ENCODE data around the gene CHRM2. TPM values are rescaled to one million over a fixed set of nuclear protein-coding genes. Genes with fewer than 3 reads are reported as not detected.
A peak's percentile ranks its signal among the peaks of the same experiment; 100 is the strongest.
"Not testable (repeated sequence)": the region's sequence is repeated elsewhere in the genome, so short reads cannot be mapped to it uniquely, and the experiment has no call there.

CHRM2 gene
- total RNA-seq: not detected

DNA sequence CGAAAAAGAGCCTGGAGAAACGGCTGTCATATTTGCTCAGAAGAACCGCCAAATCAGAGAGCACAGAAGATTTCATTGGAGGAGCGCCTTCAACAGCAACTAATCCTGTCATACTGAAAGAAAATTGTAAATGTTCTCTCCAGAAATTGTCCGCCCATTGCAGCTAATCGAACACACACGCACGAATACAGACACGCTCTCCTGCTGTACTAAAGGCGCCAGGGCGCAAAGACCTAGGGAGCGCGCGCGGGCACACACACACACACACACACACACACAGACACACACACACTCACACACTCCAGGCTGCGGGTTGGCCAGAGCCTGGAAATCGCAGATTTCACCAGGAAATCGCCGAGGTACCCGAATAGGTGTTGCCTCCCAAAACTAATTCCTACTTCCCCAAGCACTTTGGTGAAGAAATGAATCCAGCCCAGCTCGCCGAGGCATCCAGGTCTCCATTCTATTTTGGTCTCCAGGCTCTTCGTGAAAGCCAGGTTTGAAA lies at the start of gene CHRM2:
TSS of gene CHRM2 (plus strand) at position 157 of the 505 bp plus-strand sequence. CDS start 146,214 bp downstream, outside the sequence.
- TF ChIP-seq CTCF (IDR thresholded peaks at IDR 0.05) (no peak), POLR2AphosphoS5 (IDR thresholded peaks at IDR 0.05) (no peak), POLR2A (IDR thresholded peaks at IDR 0.05) (no peak)
- peaks cover 0 to 44% of the 10 kb centered on the region in 2 donors for H3K27me3 ChIP-seq
- H3K4me3 ChIP-seq: peak within 1 kb of the TSS in 2 of 3 donors; percentile 16 to 56
- no peak within 1 kb of the TSS for H3K27ac ChIP-seq
- H3K4me1 ChIP-seq: peaks cover 0 to 13% of the 10 kb centered on the region in 2 donors
- H3K9me3 ChIP-seq: no peaks in the 10 kb centered on the region
- intact Hi-C loops (cut with DNase I; ENCODE audit: low total_unique reads): no loop called here
- no peaks in the 10 kb centered on the region for H3K36me3 ChIP-seq
- no peak for DNase-seq (ENCODE audit: low spot score in 2 of 2)

GRCh38 chr7:136831398-136831797 lies 37.1 kb upstream of the CHRM2 start:
- H3K4me1 ChIP-seq; H3K27ac ChIP-seq; H3K27me3 ChIP-seq; intact Hi-C loops (cut with DNase I; ENCODE audit: low total_unique reads); DNase-seq (ENCODE audit: low spot score in 2 of 2); H3K36me3 ChIP-seq; H3K9me3 ChIP-seq; H3K4me3 ChIP-seq: not testable (repeated sequence)

DNA sequence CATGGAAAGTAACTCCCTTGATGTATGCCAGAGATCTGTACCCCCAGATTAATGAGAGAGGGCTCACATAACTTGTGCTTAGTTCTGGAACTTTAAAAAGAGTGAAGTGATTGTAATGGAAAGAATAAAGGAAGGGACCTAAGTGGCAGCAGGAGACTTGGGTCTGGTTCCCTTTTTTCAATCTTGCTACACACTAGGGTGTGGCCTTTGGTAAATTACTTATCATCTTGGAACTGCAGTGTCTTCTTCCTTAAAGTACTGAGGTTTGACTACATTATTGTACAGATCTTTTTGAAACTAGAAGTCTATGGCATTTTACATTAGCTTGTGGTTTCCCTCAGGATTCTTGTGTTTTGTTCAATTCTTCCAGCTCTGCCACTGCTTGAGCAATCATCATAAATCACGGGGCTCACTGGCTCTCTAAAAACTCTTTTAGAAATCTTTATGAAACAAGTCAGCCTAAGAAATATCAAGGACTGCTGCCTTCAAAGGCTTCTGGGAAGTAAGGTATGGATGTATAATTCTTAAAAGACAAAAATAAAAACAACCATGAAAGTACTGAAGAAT lies 22.5 kb upstream of the CHRM2 start:
- no peak overlapping the region for H3K4me3 ChIP-seq
- H3K9me3 ChIP-seq: no peaks in the 10 kb centered on the region
- peaks cover 8% of the 10 kb centered on the region for H3K36me3 ChIP-seq
- intact Hi-C loops (cut with DNase I; ENCODE audit: low total_unique reads): no loop called here
- no peak overlapping the region for H3K27ac ChIP-seq
- no peaks in the 10 kb centered on the region for H3K4me1 ChIP-seq
- no peak for DNase-seq (ENCODE audit: low spot score in 2 of 2)
- no peaks in the 10 kb centered on the region for H3K27me3 ChIP-seq
- no peak for TF ChIP-seq POLR2A (IDR thresholded peaks at IDR 0.05)

GRCh38 chr7:136847858-136848257 lies 20.6 kb upstream of the CHRM2 start:
- Histone ChIP-seq H3K4me1 (no peaks in the 10 kb centered on the region), H3K27me3 (no peaks in the 10 kb centered on the region), H3K36me3 (peaks cover 4% of the 10 kb centered on the region), H3K27ac (no peak overlapping the region), H3K4me3 (no peak overlapping the region), H3K9me3 (no peaks in the 10 kb centered on the region)
- intact Hi-C loops (cut with DNase I; ENCODE audit: low total_unique reads): no loop called here
- no peak for TF ChIP-seq POLR2A (IDR thresholded peaks at IDR 0.05)
- TF ChIP-seq CTCF (IDR thresholded peaks at IDR 0.05): no peak
- no peak for TF ChIP-seq POLR2AphosphoS5 (IDR thresholded peaks at IDR 0.05)
- DNase-seq (ENCODE audit: low spot score in 2 of 2): no peak

GRCh38 chr7:136853654-136854053 lies 14.8 kb upstream of the CHRM2 start:
- Histone ChIP-seq H3K36me3 (no peaks in the 10 kb centered on the region), H3K4me3 (no peak overlapping the region), H3K4me1 (no peaks in the 10 kb centered on the region), H3K27ac (no peak overlapping the region), H3K27me3 (no peaks in the 10 kb centered on the region), H3K9me3 (no peaks in the 10 kb centered on the region)
- intact Hi-C loops (cut with DNase I; ENCODE audit: low total_unique reads): no loop called here
- DNase-seq (ENCODE audit: low spot score in 2 of 2): no peak
- TF ChIP-seq POLR2A (IDR thresholded peaks at IDR 0.05) (no peak), CTCF (IDR thresholded peaks at IDR 0.05) (no peak), POLR2AphosphoS5 (IDR thresholded peaks at IDR 0.05) (no peak)

DNA sequence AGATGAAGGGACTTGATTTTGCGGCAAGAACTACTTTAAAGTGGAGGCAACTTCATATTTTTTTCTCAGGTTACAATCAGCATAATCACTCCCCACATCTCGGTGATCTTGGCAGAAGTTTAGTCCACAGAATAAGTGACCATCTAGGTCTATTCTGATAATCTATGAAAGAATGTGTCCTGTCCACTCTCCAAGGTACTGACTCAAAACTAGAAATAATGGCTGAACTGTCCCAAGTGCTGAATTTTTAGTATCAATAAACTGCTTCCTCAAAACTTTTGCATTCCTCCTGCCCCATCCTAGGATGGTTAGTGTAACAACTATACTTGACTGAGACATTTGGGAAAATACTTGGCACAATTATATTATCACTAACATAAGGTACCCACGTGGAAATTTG lies 10.9 kb upstream of the CHRM2 start:
- H3K4me3 ChIP-seq: no peak overlapping the region
- intact Hi-C loops (cut with DNase I; ENCODE audit: low total_unique reads): no loop called here
- no peak for DNase-seq (ENCODE audit: low spot score in 2 of 2)
- H3K9me3 ChIP-seq: no peaks in the 10 kb centered on the region
- H3K27me3 ChIP-seq: peaks cover 0 to 3% of the 10 kb centered on the region in 2 donors
- no peak for TF ChIP-seq POLR2A (IDR thresholded peaks at IDR 0.05)
- TF ChIP-seq POLR2AphosphoS5 (IDR thresholded peaks at IDR 0.05): no peak
- no peak for TF ChIP-seq CTCF (IDR thresholded peaks at IDR 0.05)
- H3K4me1 ChIP-seq: no peaks in the 10 kb centered on the region
- no peak overlapping the region for H3K27ac ChIP-seq
- H3K36me3 ChIP-seq: no peaks in the 10 kb centered on the region
